Amygdala (tissue), 56 donors: ENCODE measurements around the gene PHGDH.

Source experiments
- DNase-seq, 56 donors: peaks; one replicate each; lab custom pipeline; 2025; lab: John Stamatoyannopoulos, UW

The PHGDH gene

DNA sequence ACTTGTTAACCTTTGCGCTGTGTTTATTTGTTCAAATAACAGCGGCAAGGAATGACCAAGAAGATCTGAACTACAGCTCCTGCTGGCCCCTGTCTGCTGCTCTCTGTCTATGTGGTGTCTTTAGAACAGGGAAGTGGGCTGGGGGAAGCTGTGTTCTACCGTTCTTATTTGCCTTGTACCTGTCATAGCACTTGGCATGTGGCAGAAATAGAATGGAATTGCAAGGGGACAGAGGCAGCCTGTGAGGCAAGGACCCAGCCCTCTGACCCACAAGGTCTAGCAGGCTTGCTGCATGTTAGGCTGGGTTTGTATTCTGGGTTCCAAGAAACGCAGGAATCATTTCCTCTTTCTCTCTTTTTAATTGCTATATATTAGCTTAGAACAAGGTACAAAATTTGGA is 36.3 kb downstream of the PHGDH start:
- DNase-seq: no peak

GRCh38 chr1:119752592-119752991 is 40.9 kb downstream of the PHGDH start:
- no peak for DNase-seq

GRCh38 chr1:119758584-119758983 is 46.9 kb downstream of the PHGDH start:
- DNase-seq: no peak

- DNase-seq: no peak
Measured at GRCh38 chr1:119762409-119762808, 50.7 kb downstream of the PHGDH start.

- DNase-seq: no peak
Measured at GRCh38 chr1:119762953-119763352, 51.2 kb downstream of the PHGDH start.

DNA sequence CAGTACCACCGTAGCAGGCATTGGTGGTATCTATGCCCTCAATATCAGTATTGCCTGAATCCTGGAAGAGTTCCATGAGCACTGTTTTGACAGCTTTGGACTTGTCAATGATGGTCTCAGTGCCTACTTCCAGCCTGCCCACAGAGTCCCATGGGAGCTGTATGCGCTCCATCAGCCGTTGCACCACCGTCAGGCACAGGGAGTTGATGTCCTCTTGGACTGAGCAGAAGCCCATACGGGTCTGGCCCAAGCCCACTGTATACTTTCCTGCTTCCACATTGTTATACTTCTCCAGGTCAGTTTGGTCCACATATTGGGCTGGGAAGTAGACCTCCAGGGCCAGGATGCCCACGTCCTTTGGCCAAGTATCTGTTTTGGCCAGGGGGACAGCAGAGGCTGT is 52.5 kb downstream of the PHGDH start:
- no peak for DNase-seq

- DNase-seq: peak in 14 of 56 donors; percentile 1 to 47 (median 15)
Measured at GRCh38 chr1:119766374-119766794, 54.6 kb downstream of the PHGDH start.

GRCh38 chr1:119767486-119767885 is 55.8 kb downstream of the PHGDH start:
- no peak for DNase-seq

DNA sequence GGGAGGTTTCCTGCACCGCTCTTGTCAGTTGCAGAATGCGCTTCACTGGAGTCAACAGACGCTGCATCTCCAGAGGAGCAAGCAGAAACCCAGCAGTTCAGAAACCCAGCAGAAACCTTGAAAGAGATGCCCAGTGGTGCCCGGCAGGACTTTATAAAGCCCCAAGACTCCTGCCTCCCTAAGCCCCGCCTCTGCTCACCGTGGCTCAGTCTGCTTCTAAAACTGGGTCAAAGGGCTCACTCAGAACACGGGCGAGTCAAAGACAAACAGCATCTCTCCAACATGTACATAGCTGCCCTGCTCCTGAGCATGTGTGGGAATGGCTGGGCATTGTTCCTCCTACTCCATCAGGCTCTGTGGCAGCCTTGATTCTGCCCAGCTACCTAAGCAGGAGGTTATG is 57.0 kb downstream of the PHGDH start, which contains the start of gene HMGCS2:
Gene HMGCS2 (minus strand): TSS at position 128 of the 400 bp plus-strand sequence. CDS start 61 bp downstream, at position 67.
- no peak for DNase-seq

DNA sequence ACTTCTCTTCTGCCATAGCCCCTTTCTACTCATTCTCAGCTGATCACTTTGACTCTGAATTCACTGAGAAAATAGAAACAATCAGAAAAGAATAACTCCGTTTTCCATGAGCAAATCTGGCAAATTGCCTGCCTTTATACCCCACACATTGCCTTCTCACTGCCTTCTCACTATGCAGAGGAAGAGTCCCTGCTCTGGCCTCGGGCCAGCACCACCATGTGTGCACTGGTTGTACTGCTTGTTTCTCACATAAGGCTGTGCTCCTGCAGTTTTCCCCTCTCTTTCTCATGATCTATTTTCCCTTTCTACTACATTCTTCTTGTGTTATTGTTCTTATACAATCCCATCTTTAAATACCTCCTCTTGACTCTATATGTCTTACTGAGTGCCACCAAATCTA is 59.3 kb downstream of the PHGDH start:
- peak in 24 of 56 donors; percentile 4 to 71 (median 22) for DNase-seq

DNA sequence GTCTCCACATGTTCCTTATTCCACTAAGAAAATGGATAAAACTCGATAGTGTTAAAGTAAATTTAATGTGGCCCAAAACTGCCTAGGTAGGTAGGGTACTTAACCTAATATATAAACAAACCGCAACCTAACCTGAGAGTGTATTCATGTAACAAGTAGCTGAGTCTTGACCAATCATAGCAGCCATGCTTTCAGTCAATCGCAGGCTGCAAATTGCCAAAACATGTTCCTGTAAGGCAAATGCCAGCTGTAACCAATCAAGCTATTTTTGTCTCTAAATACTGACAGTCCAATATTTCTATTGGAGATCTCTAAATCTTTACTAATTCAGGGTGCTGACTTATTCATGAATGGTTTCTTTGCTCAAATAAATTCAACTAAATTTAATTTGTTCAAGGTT is 60.0 kb downstream of the PHGDH start:
- no peak for DNase-seq

- no peak for DNase-seq
Measured at GRCh38 chr1:119772298-119772697, 60.6 kb downstream of the PHGDH start.

GRCh38 chr1:119773711-119774241 is 62.0 kb downstream of the PHGDH start:
- no peak for DNase-seq

DNA sequence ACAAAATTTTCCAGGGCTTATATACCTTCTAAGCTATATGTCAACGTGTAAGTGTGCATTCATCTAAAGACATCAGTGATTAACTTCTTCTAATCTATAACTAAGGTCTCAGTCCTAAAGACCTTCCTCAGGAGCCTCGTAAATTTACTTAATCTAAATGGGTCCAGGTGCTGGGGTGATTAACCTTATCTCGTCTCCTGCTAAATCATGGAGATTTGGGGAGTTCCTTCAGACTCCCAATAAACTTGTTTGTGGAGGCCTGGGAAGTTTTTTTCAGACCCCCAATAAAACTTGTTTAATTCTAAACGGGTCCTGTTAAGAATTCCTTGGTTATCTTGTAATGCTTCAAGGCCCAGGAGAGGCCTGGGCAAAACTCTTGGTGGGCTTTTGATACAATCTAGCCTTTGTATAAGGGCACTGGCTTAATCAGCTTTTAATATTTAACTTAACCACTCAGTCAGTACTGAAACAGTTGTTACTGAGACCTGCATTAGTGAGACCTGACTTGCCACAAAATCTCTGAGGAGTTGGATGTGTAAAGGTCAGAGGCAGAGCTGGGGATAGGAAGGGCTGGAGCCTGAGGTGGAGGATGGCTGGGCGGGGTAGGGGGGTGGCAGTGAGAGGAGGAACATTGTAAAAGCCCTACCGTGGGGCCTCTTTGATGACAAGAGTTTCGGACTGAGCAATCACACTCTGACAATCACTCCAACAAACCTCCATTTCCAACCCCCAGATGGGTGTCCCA is 63.2 kb downstream of the PHGDH start:
- DNase-seq: no peak

GRCh38 chr1:119778359-119778758 is 66.6 kb downstream of the PHGDH start:
- DNase-seq: no peak

- no peak for DNase-seq
Measured at GRCh38 chr1:119778886-119779560, 67.3 kb downstream of the PHGDH start.

- no peak for DNase-seq
Measured at GRCh38 chr1:119779869-119780356, 68.2 kb downstream of the PHGDH start.

DNA sequence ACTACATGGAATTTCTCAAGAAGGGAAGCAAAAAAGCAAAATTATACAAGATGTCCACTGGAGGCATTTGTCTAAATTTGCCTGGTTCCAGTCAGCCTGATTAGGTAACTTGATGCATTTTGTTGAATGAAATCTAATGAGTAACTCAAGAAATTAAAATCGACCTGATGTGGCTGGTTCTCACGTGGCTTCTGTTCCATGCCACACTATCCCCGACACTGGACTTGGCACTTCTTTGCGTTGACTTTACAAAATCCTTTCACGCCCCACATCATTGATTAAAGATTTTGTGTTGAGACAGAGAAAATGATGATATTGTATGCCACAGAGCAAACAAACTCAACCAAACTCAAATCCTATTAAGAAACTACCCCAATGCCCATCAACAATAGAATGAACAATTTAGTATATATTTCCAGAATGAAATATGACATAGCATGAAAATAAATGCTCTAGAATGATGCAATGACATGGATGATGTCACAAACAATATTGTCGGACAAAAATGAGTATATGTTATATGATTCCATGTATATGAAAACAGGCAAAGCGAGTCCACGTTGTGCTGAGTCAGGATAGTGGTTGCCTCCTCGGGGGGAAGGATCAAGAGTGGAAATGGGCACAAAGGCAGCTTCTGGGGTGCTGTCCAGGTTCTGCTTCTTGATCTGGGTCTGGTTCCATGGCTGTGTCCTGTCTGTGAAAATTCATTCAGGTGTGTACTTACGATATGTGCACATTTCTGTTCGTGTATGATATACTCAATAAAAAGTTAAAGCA is 69.9 kb downstream of the PHGDH start:
- no peak for DNase-seq

- no peak for DNase-seq
Measured at GRCh38 chr1:119782631-119783325, 71.0 kb downstream of the PHGDH start.
